ENCODE data around the gene INHBC.
"Not testable (repeated sequence)": the region's sequence is repeated elsewhere in the genome, so short reads cannot be mapped to it uniquely, and the experiment has no call there.

Gene INHBC

GRCh38 chr12:57429473-57430111 lies 5.0 kb upstream of the INHBC start:
- DNase-seq = no peak

- DNase-seq = no peak
Measured at GRCh38 chr12:57430112-57430930, 4.3 kb upstream of the INHBC start.

- peak; percentile 97 for DNase-seq
Measured at GRCh38 chr12:57430931-57431566, 3.5 kb upstream of the INHBC start, which contains the start of gene R3HDM2. TSS of gene R3HDM2 (minus strand) at chr12:57431043. CDS start at chr12:57310428, 120,615 bp downstream.

GRCh38 chr12:57431654-57432188 lies 2.9 kb upstream of the INHBC start:
- DNase-seq = no peak

DNA sequence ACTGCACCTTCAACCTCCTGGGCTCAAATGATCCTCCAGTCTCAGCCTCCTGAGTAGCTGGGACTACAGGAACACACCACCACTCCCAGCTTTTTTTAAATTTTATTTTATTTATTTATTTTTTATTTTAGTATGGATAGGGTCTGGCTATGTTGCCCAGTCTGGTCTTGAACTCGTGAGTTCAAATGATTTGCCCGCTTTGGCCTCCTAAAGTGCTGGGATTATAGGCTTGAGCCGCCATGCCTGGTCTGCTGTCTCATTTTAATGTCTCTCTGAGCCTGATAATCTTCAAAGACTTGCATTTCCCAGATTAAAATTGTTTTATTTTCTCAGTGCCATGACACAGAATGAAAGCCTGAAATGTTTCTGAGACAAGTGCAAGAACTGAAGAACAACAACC lies 1.2 kb upstream of the INHBC start:
- DNase-seq = no peak

GRCh38 chr12:57435293-57435692 lies 709 bp downstream of the INHBC start:
- DNase-seq = no peak

GRCh38 chr12:57438400-57438799 lies 3.8 kb downstream of the INHBC start:
- no peak for DNase-seq

DNA sequence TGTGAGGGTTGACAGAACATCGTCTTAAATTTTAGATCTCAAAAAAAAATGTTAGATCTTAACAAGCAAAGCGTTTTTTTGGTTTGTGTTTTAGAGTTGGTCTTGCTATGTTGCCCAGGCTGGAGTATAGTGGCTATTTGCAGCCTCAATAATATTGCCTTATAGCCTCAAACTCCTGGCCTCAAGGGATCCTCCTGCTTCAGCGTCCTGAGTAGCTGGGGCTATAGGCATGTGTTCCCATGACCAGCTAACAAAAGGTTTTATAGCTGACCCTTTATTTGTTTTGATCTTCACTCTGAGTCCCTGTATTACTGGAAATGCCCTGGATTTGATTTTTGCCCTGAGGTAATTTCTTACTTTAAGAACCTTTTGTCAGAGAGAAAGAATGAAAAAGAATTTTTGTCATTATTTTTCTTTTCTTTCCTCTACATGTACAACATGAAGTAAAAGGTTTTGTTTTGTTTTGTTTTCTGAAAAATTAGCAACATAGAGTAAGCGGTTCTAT lies 5.2 kb downstream of the INHBC start:
- no peak for DNase-seq

DNA sequence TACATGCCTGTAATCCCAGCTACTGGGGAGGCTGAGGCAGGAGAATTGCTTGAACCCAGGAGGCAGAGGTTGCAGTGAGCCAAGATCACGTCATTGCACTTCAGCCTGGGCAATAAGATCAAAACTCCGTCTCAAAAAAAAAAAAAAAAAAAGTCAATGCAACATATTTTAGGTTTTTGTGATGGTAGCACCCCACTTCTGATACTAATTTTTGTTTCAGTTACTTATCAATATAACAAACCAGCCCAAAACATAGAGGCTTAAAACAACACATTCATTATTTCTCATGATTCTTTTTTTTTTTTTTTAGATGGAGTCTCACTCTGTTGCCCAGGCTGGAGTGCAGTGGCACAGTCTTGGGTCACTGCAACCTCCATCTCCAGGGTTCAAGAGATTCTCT lies 6.8 kb downstream of the INHBC start:
- DNase-seq = not testable (repeated sequence)

- no peak for DNase-seq
Measured at GRCh38 chr12:57441846-57442427, 7.4 kb downstream of the INHBC start.

GRCh38 chr12:57444337-57444736 lies 9.8 kb downstream of the INHBC start:
- DNase-seq = not testable (repeated sequence)

DNA sequence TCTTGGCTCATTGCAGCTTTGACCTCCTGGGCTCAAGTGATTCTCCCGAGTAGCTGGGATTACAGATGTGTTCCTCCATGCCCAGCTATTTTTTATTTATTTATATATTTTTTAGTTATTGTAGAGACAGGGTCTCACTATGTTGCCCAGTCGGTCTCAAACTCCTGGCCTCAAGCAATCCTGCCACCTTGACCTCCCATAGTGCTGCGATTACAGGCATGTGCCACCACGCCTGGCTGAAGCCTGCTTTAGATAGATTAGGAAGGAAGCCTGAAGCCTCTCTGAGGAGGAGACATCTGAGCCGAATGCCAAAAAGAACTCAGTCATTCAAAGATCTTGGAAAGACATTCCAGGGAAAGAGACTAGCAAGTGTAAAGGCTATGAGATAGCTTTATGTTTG lies 10.2 kb downstream of the INHBC start:
- DNase-seq = no peak

DNA sequence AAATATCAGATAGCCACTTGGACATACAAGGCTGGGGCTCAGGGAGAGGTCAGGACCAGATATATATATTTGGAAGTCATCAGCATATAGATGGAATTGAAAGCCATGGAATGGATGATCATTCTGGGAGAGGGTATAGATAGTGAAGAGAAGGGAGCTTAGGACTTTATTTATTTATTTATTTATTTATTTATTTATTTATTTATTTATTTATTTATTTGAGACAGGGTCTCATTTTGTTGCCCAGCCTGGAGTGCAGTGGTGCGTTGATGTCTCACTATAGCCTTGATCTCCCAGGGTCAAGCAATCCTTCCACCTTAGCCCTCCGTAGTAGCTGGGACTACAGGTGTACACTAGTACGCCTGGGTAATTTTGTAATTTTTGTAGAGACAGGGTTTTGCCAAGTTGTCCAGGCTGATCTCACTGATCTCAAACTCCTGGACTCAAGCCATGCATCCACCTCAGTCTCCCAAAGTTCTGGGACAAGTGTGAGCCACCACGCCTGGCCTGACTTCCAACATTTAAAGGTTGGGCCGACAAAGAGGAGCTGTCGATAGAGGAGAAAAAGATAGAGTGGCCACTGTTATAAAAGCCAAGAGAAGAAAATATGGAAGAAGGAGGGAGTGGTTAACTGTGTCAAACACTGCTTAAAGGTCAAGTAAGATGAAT lies 11.8 kb downstream of the INHBC start:
- no peak for DNase-seq

GRCh38 chr12:57448669-57449068 lies 14.1 kb downstream of the INHBC start:
- DNase-seq = no peak

DNA sequence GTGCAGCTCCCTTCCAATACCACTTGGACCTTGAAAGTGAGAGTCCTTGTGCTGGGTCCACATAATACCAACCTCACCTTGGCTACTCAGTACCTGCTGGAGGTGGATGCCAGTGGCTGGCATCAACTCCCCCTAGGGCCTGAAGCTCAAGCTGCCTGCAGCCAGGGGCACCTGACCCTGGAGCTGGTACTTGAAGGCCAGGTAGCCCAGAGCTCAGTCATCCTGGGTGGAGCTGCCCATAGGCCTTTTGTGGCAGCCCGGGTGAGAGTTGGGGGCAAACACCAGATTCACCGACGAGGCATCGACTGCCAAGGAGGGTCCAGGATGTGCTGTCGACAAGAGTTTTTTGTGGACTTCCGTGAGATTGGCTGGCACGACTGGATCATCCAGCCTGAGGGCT lies 14.8 kb downstream of the INHBC start:
- no peak for DNase-seq

GRCh38 chr12:57450057-57450456 lies 15.5 kb downstream of the INHBC start:
- no peak for DNase-seq

- peak; percentile 33 for DNase-seq
Measured at GRCh38 chr12:57451233-57451778, 16.7 kb downstream of the INHBC start.

DNA sequence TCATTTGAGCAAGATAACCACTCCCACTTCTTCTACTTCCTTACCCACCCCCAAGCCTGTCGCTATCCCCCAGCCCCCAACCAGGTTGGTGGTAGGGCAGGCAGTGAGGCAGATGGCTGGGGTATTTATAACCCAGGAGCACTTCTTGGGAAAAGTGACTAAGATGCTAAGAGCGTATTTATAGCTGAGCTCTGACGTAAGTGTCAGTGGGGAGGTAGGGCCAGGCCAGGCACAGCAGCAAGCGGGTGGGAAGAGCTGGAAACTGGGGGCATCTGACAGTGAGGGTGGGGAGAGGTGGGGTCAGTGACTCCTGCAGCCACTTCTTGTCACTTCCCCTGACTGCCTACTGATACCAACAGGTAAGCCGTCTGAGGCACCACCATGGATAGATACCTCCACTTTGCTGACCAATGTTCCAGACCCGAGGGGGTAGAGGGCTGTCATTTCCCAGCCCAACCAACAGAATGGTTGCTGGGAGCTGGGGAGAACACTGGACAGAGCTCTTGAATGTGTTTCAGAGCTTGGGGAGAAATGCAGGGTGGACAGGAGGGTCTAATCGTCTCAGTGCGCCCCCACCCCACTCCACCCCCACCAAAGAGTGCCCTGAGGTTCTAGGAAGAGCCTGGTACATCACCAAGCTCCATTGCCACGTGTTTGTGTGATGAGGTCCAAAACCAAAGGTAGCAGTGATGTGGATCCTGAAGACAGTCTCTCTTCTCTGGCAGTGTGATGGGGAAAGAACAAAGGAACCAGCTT lies 17.8 kb downstream of the INHBC start:
- no peak for DNase-seq

DNA sequence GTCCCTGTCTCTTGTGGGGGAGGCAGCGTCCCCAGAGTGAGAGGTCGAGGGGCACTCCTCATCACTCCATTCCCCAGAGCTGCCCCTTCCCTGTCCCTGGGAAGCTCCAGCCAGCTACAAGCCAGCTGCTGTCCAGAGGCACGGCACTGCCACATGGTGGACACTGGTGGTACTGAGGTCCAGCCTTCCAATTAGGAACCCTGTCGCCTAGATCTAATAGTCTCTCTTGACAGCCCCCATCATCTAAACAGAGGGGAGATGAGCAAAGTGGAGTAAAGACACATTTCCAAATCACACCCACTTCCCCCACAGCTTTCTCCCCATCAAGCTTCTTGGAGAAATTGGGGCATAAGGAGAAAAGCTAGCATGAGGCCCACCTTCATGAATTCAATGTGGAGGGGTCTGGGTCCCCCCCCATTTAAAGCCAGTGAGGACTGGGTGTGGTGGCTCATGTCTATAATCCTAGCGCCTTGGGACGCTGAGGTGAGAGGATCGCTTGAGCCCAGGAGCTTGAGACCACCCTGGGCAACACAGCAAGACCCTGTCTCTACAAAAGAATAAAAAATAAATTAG lies 18.4 kb downstream of the INHBC start:
- peak; percentile 64 for DNase-seq

DNA sequence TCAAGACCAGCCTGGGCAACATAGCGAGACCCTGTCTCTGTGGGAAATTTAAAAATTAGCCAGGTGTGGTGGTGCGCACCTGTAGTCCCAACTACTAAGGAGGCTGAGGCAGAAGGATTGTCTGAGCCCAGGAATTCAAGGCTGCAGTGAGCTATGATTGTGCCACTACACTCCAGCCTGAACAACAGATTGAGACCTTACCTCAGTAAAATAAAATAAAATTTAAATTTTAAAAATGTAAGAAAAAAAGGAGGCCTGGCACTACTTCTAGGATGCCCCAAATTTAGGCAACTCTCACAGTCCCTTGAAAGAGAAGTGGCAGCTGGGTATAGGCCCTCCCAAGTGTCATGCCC lies 19.6 kb downstream of the INHBC start:
- DNase-seq = no peak

All from NCI-H226 (cell line).